Endothelial cell (in vitro differentiated cells): ENCODE measurements around the gene DOCK3. TPM values are rescaled to one million over a fixed set of nuclear protein-coding genes. Genes with fewer than 3 reads are reported as not detected.
A peak's percentile ranks its signal among the peaks of the same experiment; 100 is the strongest.

Source experiments
- DNase-seq: peaks from one replicate; pipeline ENCODE4 v3.0.0; 2021; ENCODE audit warnings: low spot score
- H3K27ac Mint-ChIP-seq: one replicate; pipeline ENCODE4 v1.8.0; 2021; ENCODE audit warnings: mixed read lengths, inconsistent platforms; ENCODE audit not compliant: unreplicated experiment
- H3K27me3 Mint-ChIP-seq: one replicate; pipeline ENCODE4 v1.8.0; 2021; ENCODE audit warnings: mild to moderate bottlenecking, moderate library complexity, mixed read lengths, inconsistent platforms; ENCODE audit not compliant: unreplicated experiment
- H3K36me3 Mint-ChIP-seq: one replicate; pipeline ENCODE4 v1.8.0; 2021; ENCODE audit warnings: mild to moderate bottlenecking, low read depth, mixed read lengths, inconsistent platforms; ENCODE audit not compliant: unreplicated experiment
- H3K4me1 Mint-ChIP-seq: one replicate; pipeline ENCODE4 v1.8.0; 2021; ENCODE audit warnings: mild to moderate bottlenecking, mixed read lengths, inconsistent platforms; ENCODE audit not compliant: unreplicated experiment
- H3K4me3 Mint-ChIP-seq: one replicate; pipeline ENCODE4 v1.8.0; 2021; ENCODE audit warnings: mild to moderate bottlenecking, mixed read lengths, inconsistent platforms; ENCODE audit not compliant: unreplicated experiment
- H3K9me3 Mint-ChIP-seq: one replicate; pipeline ENCODE4 v1.8.0; 2021; ENCODE audit warnings: mixed read lengths, inconsistent platforms; ENCODE audit not compliant: unreplicated experiment
- total RNA-seq: library from RNA; stranded (reverse); fragmentation: NEBNext Ultra II Directional; extraction: Animal tissue kit (Norgen Biotek cat#: 25700); gene quantifications from one replicate; pipeline ENCODE4 v1.2.1, GENCODE V29; 2021; ENCODE audit not compliant: unreplicated experiment
- TF ChIP-seq, protein P1 (sequence below): fragments of 200-600 bp; sonication (generic); IDR thresholded peaks from one replicate; pipeline ENCODE4 v1.5.0; 2021; ENCODE audit warnings: antibody characterized with exemption; ENCODE audit not compliant: unreplicated experiment

The DOCK3 gene
- total RNA-seq, 1 donor from 2014 or later: 1.3 TPM

- Mint-ChIP-seq H3K4me1 (peaks cover 5% of the 10 kb centered on the region), H3K4me3 (no peak overlapping the region), H3K9me3 (no peaks in the 10 kb centered on the region), H3K36me3 (peaks cover 9% of the 10 kb centered on the region), H3K27me3 (peaks cover 4% of the 10 kb centered on the region), H3K27ac (no peak overlapping the region)
- no peak for DNase-seq
- TF ChIP-seq, protein P1, sequence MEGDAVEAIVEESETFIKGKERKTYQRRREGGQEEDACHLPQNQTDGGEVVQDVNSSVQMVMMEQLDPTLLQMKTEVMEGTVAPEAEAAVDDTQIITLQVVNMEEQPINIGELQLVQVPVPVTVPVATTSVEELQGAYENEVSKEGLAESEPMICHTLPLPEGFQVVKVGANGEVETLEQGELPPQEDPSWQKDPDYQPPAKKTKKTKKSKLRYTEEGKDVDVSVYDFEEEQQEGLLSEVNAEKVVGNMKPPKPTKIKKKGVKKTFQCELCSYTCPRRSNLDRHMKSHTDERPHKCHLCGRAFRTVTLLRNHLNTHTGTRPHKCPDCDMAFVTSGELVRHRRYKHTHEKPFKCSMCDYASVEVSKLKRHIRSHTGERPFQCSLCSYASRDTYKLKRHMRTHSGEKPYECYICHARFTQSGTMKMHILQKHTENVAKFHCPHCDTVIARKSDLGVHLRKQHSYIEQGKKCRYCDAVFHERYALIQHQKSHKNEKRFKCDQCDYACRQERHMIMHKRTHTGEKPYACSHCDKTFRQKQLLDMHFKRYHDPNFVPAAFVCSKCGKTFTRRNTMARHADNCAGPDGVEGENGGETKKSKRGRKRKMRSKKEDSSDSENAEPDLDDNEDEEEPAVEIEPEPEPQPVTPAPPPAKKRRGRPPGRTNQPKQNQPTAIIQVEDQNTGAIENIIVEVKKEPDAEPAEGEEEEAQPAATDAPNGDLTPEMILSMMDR: no peak
Observed at GRCh38 chr3:51403675-51404074, 728.9 kb downstream of the DOCK3 start.

GRCh38 chr3:51408021-51408420, 733.3 kb downstream of the DOCK3 start:
- TF ChIP-seq, protein P1: no peak
- DNase-seq: no peak
- Mint-ChIP-seq H3K36me3 (peaks cover 14% of the 10 kb centered on the region), H3K4me3 (no peak overlapping the region), H3K27ac (no peak overlapping the region), H3K9me3 (no peaks in the 10 kb centered on the region), H3K4me1 (no peaks in the 10 kb centered on the region), H3K27me3 (no peaks in the 10 kb centered on the region)

- TF ChIP-seq, protein P1: no peak
- peak overlapping the region; percentile 24 for H3K4me3 Mint-ChIP-seq
- no peaks in the 10 kb centered on the region for H3K4me1 Mint-ChIP-seq
- DNase-seq: no peak
- H3K27me3 Mint-ChIP-seq: no peaks in the 10 kb centered on the region
- no peaks in the 10 kb centered on the region for H3K9me3 Mint-ChIP-seq
- no peak overlapping the region for H3K27ac Mint-ChIP-seq
- H3K36me3 Mint-ChIP-seq: peaks cover 11% of the 10 kb centered on the region
Observed at GRCh38 chr3:51408813-51409212, 734.1 kb downstream of the DOCK3 start.

DNA sequence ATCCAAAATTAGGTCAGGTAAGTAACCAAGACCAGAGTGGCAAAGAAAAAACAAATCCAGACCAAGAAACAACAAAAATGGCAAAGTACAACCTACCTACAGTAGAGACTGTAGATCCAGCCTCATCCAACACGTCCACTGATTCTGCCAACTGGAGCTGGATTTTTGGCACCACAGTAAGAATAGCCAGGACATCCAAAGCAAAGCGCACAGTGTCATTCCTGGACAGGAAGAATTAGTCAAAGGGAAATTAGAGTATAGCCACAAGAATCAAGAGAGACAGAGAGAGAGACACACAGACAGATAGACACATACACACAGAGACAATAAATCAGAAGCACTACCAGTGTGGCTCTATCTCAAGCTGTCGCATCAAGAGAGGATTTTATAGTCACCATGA, 747.5 kb downstream of the DOCK3 start:
- TF ChIP-seq, protein P1: no peak
- H3K27me3 Mint-ChIP-seq: peaks cover 1% of the 10 kb centered on the region
- peaks cover 26% of the 10 kb centered on the region for H3K36me3 Mint-ChIP-seq
- no peaks in the 10 kb centered on the region for H3K9me3 Mint-ChIP-seq
- H3K27ac Mint-ChIP-seq: no peak overlapping the region
- no peak overlapping the region for H3K4me3 Mint-ChIP-seq
- H3K4me1 Mint-ChIP-seq: no peaks in the 10 kb centered on the region
- no peak for DNase-seq

GRCh38 chr3:51426921-51427320, 752.2 kb downstream of the DOCK3 start:
- Mint-ChIP-seq H3K4me3 (no peak overlapping the region), H3K36me3 (peaks cover 8% of the 10 kb centered on the region), H3K9me3 (no peaks in the 10 kb centered on the region), H3K27me3 (no peaks in the 10 kb centered on the region), H3K4me1 (no peaks in the 10 kb centered on the region), H3K27ac (no peak overlapping the region)
- TF ChIP-seq, protein P1: no peak
- DNase-seq: no peak
